NCI-H2081 treated with DMSO at 0.1 percent for 48 hours (cell line): Measurements from ENCODE around the gene LEMD3.

Experiments used
- DNase-seq: peaks from one replicate; lab custom pipeline; 2025; lab: John Stamatoyannopoulos, UW

The LEMD3 gene

DNA sequence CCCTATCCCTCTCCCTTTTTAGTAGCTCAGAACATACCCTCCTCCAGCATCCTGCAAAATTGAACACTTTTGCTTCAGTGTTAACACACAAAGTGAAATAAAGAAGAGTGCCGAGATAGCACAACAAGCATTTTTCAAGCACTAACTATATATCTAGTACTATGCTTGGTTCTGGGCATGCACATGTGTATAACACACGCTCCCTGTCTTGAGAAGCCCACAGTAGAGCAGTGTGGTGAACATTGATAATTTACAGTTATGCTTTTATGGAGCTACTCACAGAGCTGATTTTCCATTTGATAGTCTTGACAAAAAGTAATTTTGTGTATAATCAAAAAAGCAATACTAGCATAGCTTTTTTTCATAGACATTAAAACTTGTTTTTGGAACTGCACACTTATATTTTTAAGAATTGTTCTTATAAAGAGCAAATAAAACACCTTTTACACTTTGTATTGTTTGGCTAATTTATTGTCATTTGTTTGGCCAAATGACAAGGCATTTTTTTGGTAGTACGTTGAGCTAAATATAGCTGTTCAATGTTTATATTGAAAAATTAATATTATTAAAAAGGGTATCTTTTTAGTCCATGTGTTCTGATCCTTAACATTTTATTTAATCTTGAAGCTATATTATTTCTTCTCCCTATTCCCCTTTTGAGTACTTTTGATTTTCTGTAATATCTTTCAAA lies 39.7 kb downstream of the LEMD3 start:
- no peak for DNase-seq

DNA sequence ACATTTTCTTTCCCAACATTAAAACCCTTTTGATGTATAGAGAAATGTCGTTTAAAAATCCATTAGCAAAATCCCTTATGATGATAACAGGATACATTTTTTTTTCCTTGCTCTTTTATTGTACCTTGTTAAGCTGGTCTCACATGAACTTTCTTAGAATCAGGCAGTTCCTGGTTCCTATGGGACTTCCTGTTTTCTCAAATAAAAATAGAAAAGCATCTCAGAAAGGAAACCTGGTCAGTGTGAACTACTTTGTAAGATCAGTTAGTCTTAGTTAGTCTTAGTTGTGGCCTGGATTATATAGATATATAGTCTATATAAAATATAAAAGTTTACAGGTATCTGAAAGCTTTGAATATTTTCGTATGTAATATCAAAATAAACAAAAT lies 40.3 kb downstream of the LEMD3 start:
- no peak for DNase-seq

DNA sequence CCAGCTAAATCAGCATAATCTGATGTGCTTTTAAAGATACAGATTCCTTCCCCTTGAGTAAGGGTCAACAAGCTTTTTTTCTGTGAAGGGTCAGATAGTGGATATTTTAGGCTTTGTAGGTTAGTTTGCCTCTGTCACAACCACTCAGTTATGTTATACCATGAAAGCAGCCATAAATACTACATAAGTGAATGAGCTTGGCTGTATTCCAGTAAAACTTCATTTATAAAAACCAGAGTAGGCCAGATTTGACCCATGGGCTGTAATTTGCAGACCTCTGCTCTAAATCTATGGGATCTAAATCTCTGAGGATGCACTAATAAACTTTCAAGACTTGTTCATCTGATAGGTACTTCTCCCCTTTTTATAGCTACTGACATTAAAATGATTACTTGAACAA lies 47.7 kb downstream of the LEMD3 start:
- no peak for DNase-seq

- DNase-seq: no peak
Measured at GRCh38 chr12:65220761-65221160, 51.4 kb downstream of the LEMD3 start.

GRCh38 chr12:65229441-65229840 lies 60.1 kb downstream of the LEMD3 start:
- no peak for DNase-seq

GRCh38 chr12:65232476-65233077 lies 63.2 kb downstream of the LEMD3 start:
- DNase-seq: no peak

DNA sequence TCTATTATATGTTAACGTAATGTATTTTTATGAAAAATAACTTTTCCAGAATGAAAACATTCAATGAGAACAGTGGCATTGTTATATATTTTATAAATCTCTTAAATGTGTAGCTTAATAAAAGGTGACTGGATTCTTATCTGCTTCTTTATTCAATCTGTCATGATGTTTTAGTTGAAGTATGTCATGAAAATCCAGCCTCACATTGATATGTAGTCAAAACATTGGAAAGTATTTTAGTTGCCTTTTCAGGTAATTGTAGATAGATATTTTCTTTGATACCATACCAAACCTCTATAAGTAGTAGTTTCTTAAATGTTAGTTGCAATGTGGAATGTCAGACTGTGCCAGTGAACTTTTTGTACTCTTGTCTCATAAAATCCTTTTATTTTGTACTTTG lies 67.8 kb downstream of the LEMD3 start:
- no peak for DNase-seq

GRCh38 chr12:65238609-65239008 lies 69.2 kb downstream of the LEMD3 start:
- no peak for DNase-seq

- DNase-seq: no peak
Measured at GRCh38 chr12:65248656-65249633, 79.6 kb downstream of the LEMD3 start.

GRCh38 chr12:65252515-65252914 lies 83.1 kb downstream of the LEMD3 start:
- no peak for DNase-seq

DNA sequence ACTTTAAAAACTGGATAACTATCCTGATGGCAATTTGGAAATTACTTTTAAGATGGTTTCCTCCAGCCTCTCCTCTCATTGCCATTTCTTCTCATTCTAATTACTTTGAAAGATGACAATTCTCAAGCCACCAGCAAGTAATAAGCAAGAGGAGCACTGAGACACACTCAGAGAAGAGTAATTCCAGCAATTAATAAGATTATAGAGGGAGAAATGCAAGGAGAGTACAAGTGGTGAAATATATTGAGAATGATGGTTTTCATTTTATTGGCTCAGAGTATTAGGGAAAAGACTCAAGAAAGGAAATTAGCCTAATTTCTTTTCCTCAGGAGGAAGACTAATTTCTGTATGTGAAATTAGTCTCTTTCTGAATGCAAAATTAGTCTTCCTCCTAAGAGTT lies 88.6 kb downstream of the LEMD3 start:
- no peak for DNase-seq

- no peak for DNase-seq
Measured at GRCh38 chr12:65259501-65259900, 90.1 kb downstream of the LEMD3 start.

DNA sequence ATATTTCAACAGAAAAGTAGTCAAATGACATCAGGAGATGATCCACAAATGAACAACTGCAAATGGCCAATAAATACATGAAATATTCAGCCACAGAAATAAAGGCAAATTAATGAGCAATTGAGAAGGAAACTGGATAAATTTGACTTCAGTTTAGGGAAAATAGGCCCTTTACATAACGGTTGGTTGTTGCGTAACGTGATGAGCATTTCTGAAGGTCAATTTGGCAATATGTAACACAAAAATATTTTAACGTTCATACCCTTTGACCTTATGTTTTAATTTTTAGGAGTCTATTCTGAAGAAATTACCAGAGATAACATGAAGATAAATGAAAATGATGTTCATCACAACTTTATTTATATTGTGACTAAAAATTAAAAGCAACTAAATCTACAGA lies 94.4 kb downstream of the LEMD3 start:
- no peak for DNase-seq

GRCh38 chr12:65266408-65266807 lies 97.0 kb downstream of the LEMD3 start:
- no peak for DNase-seq

GRCh38 chr12:65269603-65270002 lies 100.2 kb downstream of the LEMD3 start:
- DNase-seq: no peak

DNA sequence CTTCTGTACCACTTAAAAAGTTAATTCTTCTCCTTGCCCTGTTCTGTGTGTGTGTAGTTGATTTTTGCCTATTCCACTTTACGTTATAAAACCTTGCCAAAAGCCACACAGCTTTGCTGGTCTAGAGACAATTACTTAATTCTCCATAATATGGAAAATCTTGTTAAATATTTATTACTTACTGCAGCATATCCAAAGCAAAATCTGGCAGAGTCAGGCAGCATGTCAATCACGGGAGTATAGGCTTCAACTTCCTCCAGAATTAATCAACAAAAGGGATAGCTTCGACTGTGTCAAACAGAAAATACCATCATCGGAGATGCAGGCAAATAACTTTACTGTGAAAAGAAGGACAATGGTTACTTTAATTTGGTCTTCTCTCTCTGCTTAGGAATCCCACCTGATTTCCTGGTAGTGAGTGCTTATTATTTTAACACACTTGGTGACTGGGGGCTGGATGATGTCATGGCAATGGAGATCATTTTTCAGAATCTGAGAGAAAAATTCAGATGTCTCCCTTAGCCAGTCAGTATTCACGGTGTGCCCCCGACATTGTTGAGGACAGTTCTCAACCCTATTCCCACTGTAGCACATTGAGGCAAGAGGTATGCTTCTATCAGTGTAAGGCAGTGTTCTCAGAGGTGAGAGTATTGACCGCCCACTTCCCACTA lies 105.4 kb downstream of the LEMD3 start:
- DNase-seq: no peak

DNA sequence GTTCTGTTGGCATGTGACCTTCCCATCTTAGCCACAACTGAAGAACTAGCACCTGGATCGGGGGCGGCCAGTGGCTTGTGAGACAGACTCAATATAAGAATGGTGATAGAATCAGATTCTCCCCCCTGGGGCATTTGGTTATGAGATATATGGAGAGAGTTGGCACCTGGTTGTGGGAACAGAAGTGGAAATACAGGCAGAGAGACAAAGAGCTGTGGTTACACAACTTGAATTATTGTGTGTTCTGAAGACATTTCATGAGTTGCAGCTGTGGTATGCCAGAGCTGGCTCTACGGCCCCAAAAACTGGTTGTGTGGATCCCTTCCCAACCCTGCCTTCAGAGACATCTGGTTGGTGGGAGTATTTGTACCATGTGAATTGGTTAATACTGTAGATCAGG lies 106.2 kb downstream of the LEMD3 start:
- DNase-seq: no peak

DNA sequence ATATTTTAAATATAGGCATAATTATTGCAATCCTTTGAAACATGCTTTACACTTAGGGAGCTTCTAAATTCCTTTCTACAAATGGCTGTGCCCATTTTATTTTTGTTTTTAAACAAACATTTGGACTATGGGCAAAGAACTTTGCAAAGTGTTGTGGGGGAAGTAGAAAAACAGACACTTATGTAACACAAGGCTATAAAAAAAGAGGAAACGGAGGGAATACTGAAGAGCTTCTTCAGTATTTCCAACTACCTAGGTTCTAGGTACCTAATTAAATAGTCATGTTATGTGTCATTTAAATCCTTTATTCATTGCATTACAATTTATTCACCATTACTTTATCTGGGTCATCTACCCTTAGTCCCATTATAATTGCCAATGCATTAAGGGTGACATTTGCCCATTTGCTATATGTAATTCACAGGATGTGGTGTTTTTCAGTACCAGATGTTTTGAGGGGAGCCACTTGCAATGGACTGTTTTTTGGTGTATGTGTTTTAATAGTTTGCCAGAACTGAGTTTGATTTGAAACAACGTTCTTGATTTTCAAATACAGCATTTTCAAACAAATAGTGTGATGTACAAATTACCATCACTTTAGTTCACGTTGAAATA lies 107.6 kb downstream of the LEMD3 start:
- DNase-seq: no peak

DNA sequence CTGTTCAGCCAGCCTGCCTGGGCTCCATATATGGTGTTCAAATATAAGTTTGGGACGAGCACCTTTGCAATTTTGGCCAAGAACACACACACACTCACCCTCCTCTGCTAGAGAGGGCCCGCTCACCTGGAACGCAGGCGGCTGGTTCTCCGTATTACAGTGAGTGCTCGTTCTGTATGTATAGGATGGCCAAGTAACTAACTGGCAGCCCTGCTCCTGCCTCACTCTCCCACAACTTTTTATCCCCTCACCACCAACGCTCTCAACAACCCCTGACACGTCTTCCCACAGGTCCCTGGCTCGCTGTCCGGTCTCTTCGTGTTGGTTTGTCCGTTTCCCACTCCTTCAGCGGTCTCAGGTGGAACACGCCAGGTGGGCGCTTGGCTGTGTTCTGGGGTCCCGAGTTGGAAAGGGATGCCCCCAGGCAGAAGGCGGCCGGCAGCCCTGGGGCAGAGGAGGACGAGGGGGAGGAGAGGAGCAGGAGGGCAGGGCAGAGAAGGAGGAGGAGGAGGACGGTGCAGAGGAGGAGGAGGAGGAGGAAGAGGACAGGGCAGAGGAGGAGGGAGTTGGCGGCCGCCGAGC lies 108.7 kb downstream of the LEMD3 start:
- DNase-seq: no peak

DNA sequence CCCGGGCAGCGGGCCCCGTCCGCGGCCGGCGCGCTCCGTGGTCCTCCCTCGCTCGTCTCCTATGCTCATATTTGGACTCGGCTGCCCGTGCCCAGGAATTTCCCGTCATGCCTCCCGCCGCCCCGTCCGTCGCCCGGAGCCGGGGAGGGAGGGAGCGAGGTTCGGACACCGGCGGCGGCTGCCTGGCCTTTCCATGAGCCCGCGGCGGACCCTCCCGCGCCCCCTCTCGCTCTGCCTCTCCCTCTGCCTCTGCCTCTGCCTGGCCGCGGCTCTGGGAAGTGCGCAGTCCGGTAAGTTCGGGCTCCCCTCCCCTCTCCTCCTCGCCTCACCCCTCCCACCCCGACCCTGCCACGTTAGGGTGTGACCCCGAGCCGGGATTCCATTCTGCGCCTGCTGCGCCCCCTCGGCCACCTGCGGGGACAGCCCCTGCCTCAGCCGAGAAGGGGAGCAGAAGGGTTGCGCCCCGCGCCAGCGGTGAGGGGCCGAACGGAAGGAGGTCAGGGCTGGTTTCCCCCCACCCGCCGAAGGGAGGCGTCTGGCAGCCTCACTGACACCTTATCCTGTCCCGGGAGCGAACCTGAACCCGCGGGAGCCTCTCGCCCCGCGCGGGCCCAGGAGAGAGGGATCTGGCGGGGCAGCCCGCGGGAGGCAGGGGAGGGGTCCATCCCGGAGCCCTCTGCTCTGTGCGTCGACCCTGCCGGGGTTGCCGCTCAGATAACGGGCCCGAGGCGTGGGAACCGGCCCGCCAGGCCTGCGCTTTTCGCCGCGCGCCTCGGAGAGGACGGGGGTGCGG lies 109.4 kb downstream of the LEMD3 start, which contains the start of gene MSRB3:
MSRB3 (plus strand) TSS at position 108 of the 793 bp plus-strand sequence. CDS start 29,897 bp downstream, outside the sequence.
- DNase-seq: no peak
